Parathyroid adenoma (tissue), 2 donors: ENCODE data around the gene GRIA1.

ENCODE experiments used
- H2AFZ ChIP-seq: fragments of 300-600 bp; sonication (generic); one replicate; pipeline ENCODE4 v1.7.0; 2017; ENCODE audit warnings: antibody characterized with exemption, mild to moderate bottlenecking
- H3K27ac ChIP-seq: fragments of 300-600 bp; sonication (generic); one replicate; pipeline ENCODE4 v1.7.0; 2017
- H3K27me3 ChIP-seq: fragments of 300-600 bp; sonication (generic); one replicate; pipeline ENCODE4 v1.7.0; 2017; ENCODE audit warnings: low read length; ENCODE audit not compliant: control insufficient read depth, insufficient read depth
- H3K36me3 ChIP-seq: fragments of 300-600 bp; sonication (generic); one replicate; pipeline ENCODE4 v1.7.0; 2017; ENCODE audit warnings: low read length; ENCODE audit not compliant: control insufficient read depth, insufficient read depth
- H3K4me1 ChIP-seq: fragments of 300-600 bp; sonication (generic); one replicate; pipeline ENCODE4 v1.7.0; 2017; ENCODE audit warnings: control low read depth
- H3K4me2 ChIP-seq: fragments of 300-600 bp; sonication (generic); one replicate; pipeline ENCODE4 v1.7.0; 2017; ENCODE audit warnings: low read length
- H3K4me3 ChIP-seq: fragments of 300-600 bp; sonication (generic); one replicate; pipeline ENCODE4 v1.7.0; 2017; ENCODE audit warnings: low read depth, low read length
- H3K79me2 ChIP-seq: fragments of 300-600 bp; sonication (generic); one replicate; pipeline ENCODE4 v1.7.0; 2017; ENCODE audit warnings: control low read depth
- H3K9ac ChIP-seq: fragments of 300-600 bp; sonication (generic); one replicate; pipeline ENCODE4 v1.7.0; 2017; ENCODE audit warnings: mild to moderate bottlenecking
- H3K9me3 ChIP-seq: fragments of 300-600 bp; sonication (generic); one replicate; pipeline ENCODE4 v1.7.0; 2017; ENCODE audit warnings: low read length; ENCODE audit not compliant: control insufficient read depth
- TF ChIP-seq, protein P1 (sequence below): fragments of 300-600 bp; sonication (generic); IDR thresholded peaks from one replicate; pipeline ENCODE4 v1.7.0; 2017; ENCODE audit warnings: antibody characterized with exemption, mild to moderate bottlenecking
- donor health status: primary hyperparathyroidism.

Gene GRIA1

DNA sequence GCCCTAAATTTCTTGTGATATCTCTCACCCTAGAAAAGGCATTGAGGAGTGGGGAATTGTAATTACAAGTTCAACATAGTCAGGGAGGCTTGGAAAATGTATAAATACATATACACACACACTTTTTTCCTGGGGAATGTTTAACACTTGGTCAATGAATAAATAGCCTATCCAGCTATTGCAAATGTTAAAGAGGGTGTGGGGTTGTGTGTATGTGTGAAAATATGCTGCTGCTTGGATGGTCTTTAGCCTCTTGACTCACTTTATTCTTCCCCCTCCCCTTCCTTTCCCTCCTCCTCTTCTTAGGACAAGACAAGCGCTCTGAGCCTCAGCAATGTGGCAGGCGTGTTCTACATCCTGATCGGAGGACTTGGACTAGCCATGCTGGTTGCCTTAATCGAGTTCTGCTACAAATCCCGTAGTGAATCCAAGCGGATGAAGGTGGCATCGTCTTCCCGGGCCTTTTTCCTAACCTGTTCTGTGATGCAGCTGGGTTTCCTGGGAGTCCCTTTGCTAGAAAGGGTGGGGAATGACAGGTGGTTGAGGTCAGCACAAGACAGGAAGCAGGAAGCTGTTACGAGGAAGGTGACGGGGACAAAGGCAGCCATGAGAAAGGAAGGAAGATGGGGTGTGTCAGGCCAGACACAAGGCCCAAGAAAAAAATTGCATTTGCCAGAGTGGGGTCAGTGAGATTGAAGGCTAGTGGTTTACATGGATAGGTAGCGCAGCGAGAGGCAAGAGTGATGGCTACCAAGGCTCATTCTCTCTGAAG is 311.8 kb downstream of the GRIA1 start:
- no peak overlapping the region for H3K4me3 ChIP-seq
- H3K79me2 ChIP-seq: no peaks in the 10 kb centered on the region
- no peak overlapping the region for H3K9ac ChIP-seq
- no peak overlapping the region for H3K27ac ChIP-seq
- no peaks in the 10 kb centered on the region for H3K9me3 ChIP-seq
- H3K4me2 ChIP-seq: no peak overlapping the region
- H3K36me3 ChIP-seq: no peaks in the 10 kb centered on the region
- no peaks in the 10 kb centered on the region for H3K27me3 ChIP-seq
- H2AFZ ChIP-seq: no peak overlapping the region
- H3K4me1 ChIP-seq: no peaks in the 10 kb centered on the region
- TF ChIP-seq, protein P1, sequence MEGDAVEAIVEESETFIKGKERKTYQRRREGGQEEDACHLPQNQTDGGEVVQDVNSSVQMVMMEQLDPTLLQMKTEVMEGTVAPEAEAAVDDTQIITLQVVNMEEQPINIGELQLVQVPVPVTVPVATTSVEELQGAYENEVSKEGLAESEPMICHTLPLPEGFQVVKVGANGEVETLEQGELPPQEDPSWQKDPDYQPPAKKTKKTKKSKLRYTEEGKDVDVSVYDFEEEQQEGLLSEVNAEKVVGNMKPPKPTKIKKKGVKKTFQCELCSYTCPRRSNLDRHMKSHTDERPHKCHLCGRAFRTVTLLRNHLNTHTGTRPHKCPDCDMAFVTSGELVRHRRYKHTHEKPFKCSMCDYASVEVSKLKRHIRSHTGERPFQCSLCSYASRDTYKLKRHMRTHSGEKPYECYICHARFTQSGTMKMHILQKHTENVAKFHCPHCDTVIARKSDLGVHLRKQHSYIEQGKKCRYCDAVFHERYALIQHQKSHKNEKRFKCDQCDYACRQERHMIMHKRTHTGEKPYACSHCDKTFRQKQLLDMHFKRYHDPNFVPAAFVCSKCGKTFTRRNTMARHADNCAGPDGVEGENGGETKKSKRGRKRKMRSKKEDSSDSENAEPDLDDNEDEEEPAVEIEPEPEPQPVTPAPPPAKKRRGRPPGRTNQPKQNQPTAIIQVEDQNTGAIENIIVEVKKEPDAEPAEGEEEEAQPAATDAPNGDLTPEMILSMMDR: no peak

- Histone ChIP-seq H3K9ac (no peak overlapping the region), H3K4me2 (no peak overlapping the region), H2AFZ (no peak overlapping the region), H3K4me3 (no peak overlapping the region), H3K27me3 (no peaks in the 10 kb centered on the region), H3K36me3 (no peaks in the 10 kb centered on the region), H3K9me3 (no peaks in the 10 kb centered on the region), H3K4me1 (no peaks in the 10 kb centered on the region), H3K27ac (no peak overlapping the region), H3K79me2 (no peaks in the 10 kb centered on the region)
- TF ChIP-seq, protein P1: no peak
Measured at GRCh38 chr5:153807801-153808200, 317.3 kb downstream of the GRIA1 start.

GRCh38 chr5:153809166-153809565 is 318.7 kb downstream of the GRIA1 start:
- Histone ChIP-seq H3K9me3 (no peaks in the 10 kb centered on the region), H2AFZ (no peak overlapping the region), H3K4me3 (no peak overlapping the region), H3K27ac (no peak overlapping the region), H3K36me3 (no peaks in the 10 kb centered on the region), H3K27me3 (no peaks in the 10 kb centered on the region), H3K4me1 (no peaks in the 10 kb centered on the region), H3K4me2 (no peak overlapping the region), H3K79me2 (no peaks in the 10 kb centered on the region), H3K9ac (no peak overlapping the region)
- TF ChIP-seq, protein P1: no peak

DNA sequence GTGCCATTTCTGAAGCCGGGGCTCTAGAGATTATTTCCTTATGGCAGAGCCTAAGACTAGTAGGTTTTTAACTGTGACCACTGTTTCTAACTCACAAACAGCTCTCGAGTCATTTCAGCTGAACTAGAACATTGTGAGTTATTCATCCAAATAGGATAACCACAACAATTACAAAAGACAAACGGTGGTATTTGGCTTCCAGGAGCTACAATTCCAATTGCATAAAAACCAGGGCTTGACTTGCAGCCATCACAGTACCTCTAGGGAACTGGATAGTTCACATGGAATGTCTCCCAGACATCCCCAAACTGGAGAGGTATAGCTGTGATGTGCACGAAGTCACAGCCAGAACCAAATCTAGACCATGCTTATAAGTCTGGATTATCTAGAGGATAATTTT is 323.4 kb downstream of the GRIA1 start:
- Histone ChIP-seq H3K9me3 (no peaks in the 10 kb centered on the region), H3K4me1 (no peaks in the 10 kb centered on the region), H2AFZ (no peak overlapping the region), H3K4me2 (no peak overlapping the region), H3K36me3 (no peaks in the 10 kb centered on the region), H3K4me3 (no peak overlapping the region), H3K27ac (no peak overlapping the region), H3K27me3 (no peaks in the 10 kb centered on the region), H3K9ac (no peak overlapping the region), H3K79me2 (no peaks in the 10 kb centered on the region)
- TF ChIP-seq, protein P1: no peak

GRCh38 chr5:153816870-153817269 is 326.4 kb downstream of the GRIA1 start:
- H3K9ac ChIP-seq: no peak overlapping the region
- H2AFZ ChIP-seq: no peak overlapping the region
- H3K4me3 ChIP-seq: no peak overlapping the region
- TF ChIP-seq, protein P1: no peak
- no peaks in the 10 kb centered on the region for H3K4me1 ChIP-seq
- no peaks in the 10 kb centered on the region for H3K36me3 ChIP-seq
- H3K79me2 ChIP-seq: no peaks in the 10 kb centered on the region
- no peaks in the 10 kb centered on the region for H3K9me3 ChIP-seq
- H3K27ac ChIP-seq: no peak overlapping the region
- H3K4me2 ChIP-seq: no peak overlapping the region
- H3K27me3 ChIP-seq: no peaks in the 10 kb centered on the region
